SW 1271 (cell line): ENCODE measurements around the gene MRPS5.
A peak's percentile ranks its signal among the peaks of the same experiment; 100 is the strongest.
"Not testable (repeated sequence)": the region's sequence is repeated elsewhere in the genome, so short reads cannot be mapped to it uniquely, and the experiment has no call there.

Source experiments
- DNase-seq, 2 experiments: peaks; one replicate each; lab custom pipeline; 2025; lab: John Stamatoyannopoulos, UW

Gene MRPS5

GRCh38 chr2:95121407-95122196 lies at the start of gene MRPS5:
Gene MRPS5, minus strand, starts transcription at chr2:95121808. Its CDS starts 17 bp downstream, at chr2:95121791.
- peak; percentile 25 to 83 for DNase-seq

- DNase-seq, result no peak
These were observed 44.6 kb upstream of the MRPS5 start for GRCh38 chr2:95166065-95166763.

- peak; percentile 96 to 97 for DNase-seq
These were observed 43.9 kb upstream of the MRPS5 start, which contains the start of gene ZNF2 for GRCh38 chr2:95165371-95166064. Gene ZNF2, plus strand, starts transcription at chr2:95165809. Its CDS starts 10,418 bp downstream, at chr2:95176227.

GRCh38 chr2:95165030-95165370 lies 43.4 kb upstream of the MRPS5 start:
- no peak for DNase-seq

- peak in 1 of 2 experiments; percentile 64 for DNase-seq
These were observed 38.3 kb upstream of the MRPS5 start, which contains the start of gene ZNF514 for GRCh38 chr2:95159690-95160449. Gene ZNF514, minus strand, starts transcription at chr2:95159848. Its CDS starts 6,595 bp downstream, at chr2:95153253.

- peak in 1 of 2 experiments; percentile 30 for DNase-seq
These were observed 37.4 kb upstream of the MRPS5 start for GRCh38 chr2:95158891-95159619.

GRCh38 chr2:95158441-95158840 lies 36.8 kb upstream of the MRPS5 start:
- no peak for DNase-seq

- no peak for DNase-seq
These were observed 27.9 kb upstream of the MRPS5 start for GRCh38 chr2:95149397-95149984.

GRCh38 chr2:95143838-95144237 lies 22.2 kb upstream of the MRPS5 start:
- no peak for DNase-seq

- DNase-seq, result no peak
These were observed 17.1 kb upstream of the MRPS5 start for GRCh38 chr2:95138702-95139101.

GRCh38 chr2:95122197-95122551 lies 566 bp upstream of the MRPS5 start:
- DNase-seq, result no peak

- DNase-seq, result peak in 1 of 2 experiments; percentile 47
These were observed 558 bp downstream of the MRPS5 start for GRCh38 chr2:95121093-95121406.

- DNase-seq, result peak in 1 of 2 experiments; percentile 56
These were observed 6.2 kb downstream of the MRPS5 start for GRCh38 chr2:95115418-95115817.

GRCh38 chr2:95113464-95113863 lies 8.1 kb downstream of the MRPS5 start:
- DNase-seq, result no peak

GRCh38 chr2:95110395-95110794 lies 11.2 kb downstream of the MRPS5 start:
- no peak for DNase-seq

- no peak for DNase-seq
These were observed 12.3 kb downstream of the MRPS5 start for GRCh38 chr2:95109260-95109659.

- no peak for DNase-seq
These were observed 15.5 kb downstream of the MRPS5 start for GRCh38 chr2:95106081-95106480.

GRCh38 chr2:95104606-95105005 lies 17.0 kb downstream of the MRPS5 start:
- no peak for DNase-seq

GRCh38 chr2:95099910-95100309 lies 21.7 kb downstream of the MRPS5 start:
- no peak for DNase-seq

- DNase-seq, result not testable (repeated sequence)
These were observed 23.3 kb downstream of the MRPS5 start for GRCh38 chr2:95098273-95098672.
